Measurements from ENCODE around the gene MADCAM1. TPM values are rescaled to one million over a fixed set of nuclear protein-coding genes. Genes with fewer than 3 reads are reported as not detected.
A peak's percentile ranks its signal among the peaks of the same experiment; 100 is the strongest.

The MADCAM1 gene
- total RNA-seq, 2 donors from 2014 or later = 4.5 to 7.3 TPM

- no peak overlapping the region for H3K27ac ChIP-seq
- peak overlapping the region in 1 of 2 donors; percentile 12 for H3K9ac ChIP-seq (ENCODE audit: low read depth in 2 of 2, low read length in 2 of 2)
- no peak for DNase-seq
- no peak overlapping the region for H3K4me3 ChIP-seq
- TF ChIP-seq CTCF (IDR thresholded peaks at IDR 0.05) = no peak
- no peaks in the 10 kb centered on the region for H3K36me3 ChIP-seq
- H3K27me3 ChIP-seq = no peaks in the 10 kb centered on the region
- H3K9me3 ChIP-seq = no peaks in the 10 kb centered on the region
- H3K4me1 ChIP-seq = no peaks in the 10 kb centered on the region
- intact Hi-C loops (cut with DNase I) = no loop called here
These were observed 22.4 kb downstream of the MADCAM1 start for GRCh38 chr19:518598-519231.

- Histone ChIP-seq H3K4me1 (no peaks in the 10 kb centered on the region), H3K9me3 (no peaks in the 10 kb centered on the region), H3K36me3 (no peaks in the 10 kb centered on the region), H3K27ac (no peak overlapping the region), H3K9ac (ENCODE audit: low read depth in 2 of 2, low read length in 2 of 2) (no peak overlapping the region), H3K27me3 (no peaks in the 10 kb centered on the region), H3K4me3 (no peak overlapping the region)
- no peak for TF ChIP-seq CTCF (IDR thresholded peaks at IDR 0.05)
- no peak for DNase-seq
- intact Hi-C loops (cut with DNase I) = no loop called here
These were observed 23.2 kb downstream of the MADCAM1 start for GRCh38 chr19:519449-519865.

- H3K36me3 ChIP-seq = no peaks in the 10 kb centered on the region
- DNase-seq = no peak
- intact Hi-C loops (cut with DNase I) = no loop called here
These were observed 26.4 kb downstream of the MADCAM1 start for GRCh38 chr19:522726-523125.

GRCh38 chr19:524062-524674, 27.9 kb downstream of the MADCAM1 start:
- Histone ChIP-seq H3K9ac (ENCODE audit: low read depth in 2 of 2, low read length in 2 of 2) (no peak overlapping the region), H3K36me3 (no peaks in the 10 kb centered on the region), H3K27me3 (no peaks in the 10 kb centered on the region), H3K9me3 (no peaks in the 10 kb centered on the region), H3K4me3 (no peak overlapping the region), H3K4me1 (no peaks in the 10 kb centered on the region), H3K27ac (no peak overlapping the region)
- TF ChIP-seq CTCF (IDR thresholded peaks at IDR 0.05) = no peak
- DNase-seq = no peak
- intact Hi-C loops (cut with DNase I) = no loop called here

More at GRCh38 chr19:522726-523125, 26.4 kb downstream of the MADCAM1 start:
- H3K9me3 ChIP-seq = no peaks in the 10 kb centered on the region
- no peak overlapping the region for H3K4me3 ChIP-seq
- no peaks in the 10 kb centered on the region for H3K27me3 ChIP-seq
- TF ChIP-seq CTCF (IDR thresholded peaks at IDR 0.05) = no peak
- H3K4me1 ChIP-seq = no peaks in the 10 kb centered on the region
- H3K9ac ChIP-seq (ENCODE audit: low read depth in 2 of 2, low read length in 2 of 2) = no peak overlapping the region
- no peak overlapping the region for H3K27ac ChIP-seq

- no peak for DNase-seq
- no peak for TF ChIP-seq CTCF (IDR thresholded peaks at IDR 0.05)
These were observed 28.7 kb downstream of the MADCAM1 start for GRCh38 chr19:525029-525428.

More at GRCh38 chr19:525029-525428, 28.7 kb downstream of the MADCAM1 start:
- Histone ChIP-seq H3K36me3 (no peaks in the 10 kb centered on the region), H3K4me1 (no peaks in the 10 kb centered on the region), H3K4me3 (no peak overlapping the region), H3K9ac (ENCODE audit: low read depth in 2 of 2, low read length in 2 of 2) (no peak overlapping the region), H3K27me3 (no peaks in the 10 kb centered on the region), H3K9me3 (no peaks in the 10 kb centered on the region), H3K27ac (no peak overlapping the region)
- intact Hi-C loops (cut with DNase I) = no loop called here

Data from colonic mucosa (tissue), 4 donors.